ENCODE results near the gene SORT1. TPM values are rescaled to one million over a fixed set of nuclear protein-coding genes. Genes with fewer than 3 reads are reported as not detected.

Gene SORT1
- total RNA-seq, 2 experiments from 2014 or later, result 21.8 to 45.5 TPM

- POLR2A ChIA-PET, result interaction anchor here (0.8 kb wide), 2 partner anchors 14 to 35 kb away, joined by 3 read pairs; no protein-coding TSS in a partner anchor
- no peak overlapping the region for H3K27ac ChIP-seq (ENCODE audit: low read depth, low read length, poor library complexity, severe bottlenecking)
- no peak overlapping the region for H3K4me3 ChIP-seq (ENCODE audit: low read depth, low read length, poor library complexity, severe bottlenecking)
- H3K79me2 ChIP-seq (ENCODE audit: insufficient read depth, low read depth, low read length), result no peaks in the 10 kb centered on the region
- no peak for DNase-seq (ENCODE audit: low spot score)
- TF ChIP-seq CTCF (conservative IDR thresholded peaks at IDR 0.05; ENCODE audit: low read length), result no peak
- TF ChIP-seq EZH2phosphoT487 (IDR thresholded peaks at IDR 0.05; ENCODE audit: borderline replicate concordance, low read depth, low read length), result no peak
- no peaks in the 10 kb centered on the region for H4K20me1 ChIP-seq (ENCODE audit: insufficient read depth, low read length)
- peaks cover 6% of the 10 kb centered on the region for H3K4me1 ChIP-seq (ENCODE audit: insufficient read depth, low read length, poor library complexity, severe bottlenecking)
- no peak overlapping the region for H3K4me2 ChIP-seq (ENCODE audit: low read length)
- no peaks in the 10 kb centered on the region for H3K9me3 ChIP-seq (ENCODE audit: low read length)
- H3K36me3 ChIP-seq (ENCODE audit: insufficient read depth, low read length), result peaks cover 10% of the 10 kb centered on the region; the same call in 1 of the 2 replicates
- H3K9me2 ChIP-seq (ENCODE audit: insufficient read depth, low read length), result no peaks in the 10 kb centered on the region
- intact Hi-C loops (cut with micrococcal nuclease; ENCODE audit: unreplicated experiment), result no loop called here
- CTCF ChIA-PET (ENCODE audit: unreplicated experiment), result interaction anchor here (0.6 kb wide), 1 partner anchor 35 kb away, joined by 3 read pairs; no protein-coding TSS in a partner anchor
- no TSS peak for BruUV-seq (replicated peaks)
- no peak overlapping the region for H2AFZ ChIP-seq (ENCODE audit: low read length)
Measured at GRCh38 chr1:109356505-109356904, 41.2 kb downstream of the SORT1 start.

GRCh38 chr1:109354929-109355328 lies 42.8 kb downstream of the SORT1 start:
- Histone ChIP-seq H2AFZ (ENCODE audit: low read length) (no peak overlapping the region), H3K4me1 (ENCODE audit: insufficient read depth, low read length, poor library complexity, severe bottlenecking) (no peaks in the 10 kb centered on the region), H4K20me1 (ENCODE audit: insufficient read depth, low read length) (no peaks in the 10 kb centered on the region), H3K9me3 (ENCODE audit: low read length) (no peaks in the 10 kb centered on the region), H3K4me2 (ENCODE audit: low read length) (no peak overlapping the region), H3K27ac (ENCODE audit: low read depth, low read length, poor library complexity, severe bottlenecking) (no peak overlapping the region), H3K4me3 (ENCODE audit: low read depth, low read length, poor library complexity, severe bottlenecking) (no peak overlapping the region), H3K79me2 (ENCODE audit: insufficient read depth, low read depth, low read length) (no peaks in the 10 kb centered on the region), H3K36me3 (ENCODE audit: insufficient read depth, low read length) (peaks cover 23% of the 10 kb centered on the region), H3K9me2 (ENCODE audit: insufficient read depth, low read length) (no peaks in the 10 kb centered on the region)
- ChIA-PET POLR2A (no interaction called here), CTCF (ENCODE audit: unreplicated experiment) (no interaction called here)
- DNase-seq (ENCODE audit: low spot score), result no peak
- TF ChIP-seq CTCF (conservative IDR thresholded peaks at IDR 0.05; ENCODE audit: low read length), result no peak
- no peak for TF ChIP-seq EZH2phosphoT487 (IDR thresholded peaks at IDR 0.05; ENCODE audit: borderline replicate concordance, low read depth, low read length)
- no TSS peak for BruUV-seq (replicated peaks)
- intact Hi-C loops (cut with micrococcal nuclease; ENCODE audit: unreplicated experiment), result no loop called here

GRCh38 chr1:109351457-109351856 lies 46.3 kb downstream of the SORT1 start:
- Histone ChIP-seq H2AFZ (ENCODE audit: low read length) (no peak overlapping the region), H3K36me3 (ENCODE audit: insufficient read depth, low read length) (peaks cover 38% of the 10 kb centered on the region), H3K4me2 (ENCODE audit: low read length) (no peak overlapping the region), H3K4me1 (ENCODE audit: insufficient read depth, low read length, poor library complexity, severe bottlenecking) (no peaks in the 10 kb centered on the region), H3K27ac (ENCODE audit: low read depth, low read length, poor library complexity, severe bottlenecking) (no peak overlapping the region), H3K79me2 (ENCODE audit: insufficient read depth, low read depth, low read length) (no peaks in the 10 kb centered on the region), H4K20me1 (ENCODE audit: insufficient read depth, low read length) (no peaks in the 10 kb centered on the region), H3K9me2 (ENCODE audit: insufficient read depth, low read length) (no peaks in the 10 kb centered on the region), H3K4me3 (ENCODE audit: low read depth, low read length, poor library complexity, severe bottlenecking) (no peak overlapping the region), H3K9me3 (ENCODE audit: low read length) (no peaks in the 10 kb centered on the region)
- ChIA-PET CTCF (ENCODE audit: unreplicated experiment) (no interaction called here), POLR2A (interaction anchor here (1.2 to 1.5 kb wide), 4 partner anchors 10 to 36 kb away, joined by 3 to 7 read pairs (median 5); no protein-coding TSS in a partner anchor)
- no peak for DNase-seq (ENCODE audit: low spot score)
- intact Hi-C loops (cut with micrococcal nuclease; ENCODE audit: unreplicated experiment), result no loop called here
- no peak for TF ChIP-seq EZH2phosphoT487 (IDR thresholded peaks at IDR 0.05; ENCODE audit: borderline replicate concordance, low read depth, low read length)
- TF ChIP-seq CTCF (conservative IDR thresholded peaks at IDR 0.05; ENCODE audit: low read length), result no peak
- no TSS peak for BruUV-seq (replicated peaks)
